Activated CD8-positive, alpha-beta T cell treated with anti-CD3 and anti-CD28 coated beads, Interleukin-2, amount 10 ng/mL, durations not matched to agents 7 days and 5 days (primary cell): ENCODE data around the gene RAB25. TPM values are rescaled to one million over a fixed set of nuclear protein-coding genes. Genes with fewer than 3 reads are reported as not detected.

ENCODE experiments used
- ATAC-seq: fragments of 150-1000 bp; cut with Tn5 transposase; one replicate; pipeline ENCODE4 v1.10.0; 2021; ENCODE audit warnings: moderate library complexity
- CTCF ChIA-PET: fragments of 350-600 bp; sonication (Branson Sonifier 250); formaldehyde crosslinking; loops from one replicate; lab custom pipeline; 2021; ENCODE audit warnings: antibody characterized with exemption; lab: Charles Lee
- POLR2A ChIA-PET: fragments of 350-600 bp; sonication (Branson Sonifier 250); formaldehyde crosslinking; loops from one replicate; lab custom pipeline; 2021; ENCODE audit warnings: antibody characterized with exemption; lab: Charles Lee
- DNase-seq: peaks from one replicate; pipeline ENCODE4 v3.0.0-alpha.2; 2020
- H3K27ac Mint-ChIP-seq: one replicate; pipeline ENCODE4 v1.8.0; 2021; ENCODE audit warnings: mild to moderate bottlenecking, mixed read lengths
- H3K27me3 Mint-ChIP-seq: one replicate; pipeline ENCODE4 v1.8.0; 2021; ENCODE audit warnings: low read depth, mixed read lengths
- H3K36me3 Mint-ChIP-seq: one replicate; pipeline ENCODE4 v1.8.0; 2021; ENCODE audit warnings: low read depth, mixed read lengths
- H3K4me1 Mint-ChIP-seq: one replicate; pipeline ENCODE4 v1.8.0; 2021; ENCODE audit warnings: low read depth, mixed read lengths
- H3K4me3 Mint-ChIP-seq: one replicate; pipeline ENCODE4 v1.8.0; 2021; ENCODE audit warnings: mild to moderate bottlenecking, mixed read lengths
- H3K9me3 Mint-ChIP-seq: one replicate; pipeline ENCODE4 v1.8.0; 2022; ENCODE audit warnings: mixed read lengths; ENCODE audit not compliant: insufficient read depth
- total RNA-seq, 2 experiments: library from RNA; stranded (reverse); gene quantifications; one replicate each; pipeline ENCODE4 v1.2.3, GENCODE V29; 2021

The RAB25 gene
- under 1 TPM in 1 of 2 experiments, not detected in 1; 0.50 TPM for total RNA-seq

DNA sequence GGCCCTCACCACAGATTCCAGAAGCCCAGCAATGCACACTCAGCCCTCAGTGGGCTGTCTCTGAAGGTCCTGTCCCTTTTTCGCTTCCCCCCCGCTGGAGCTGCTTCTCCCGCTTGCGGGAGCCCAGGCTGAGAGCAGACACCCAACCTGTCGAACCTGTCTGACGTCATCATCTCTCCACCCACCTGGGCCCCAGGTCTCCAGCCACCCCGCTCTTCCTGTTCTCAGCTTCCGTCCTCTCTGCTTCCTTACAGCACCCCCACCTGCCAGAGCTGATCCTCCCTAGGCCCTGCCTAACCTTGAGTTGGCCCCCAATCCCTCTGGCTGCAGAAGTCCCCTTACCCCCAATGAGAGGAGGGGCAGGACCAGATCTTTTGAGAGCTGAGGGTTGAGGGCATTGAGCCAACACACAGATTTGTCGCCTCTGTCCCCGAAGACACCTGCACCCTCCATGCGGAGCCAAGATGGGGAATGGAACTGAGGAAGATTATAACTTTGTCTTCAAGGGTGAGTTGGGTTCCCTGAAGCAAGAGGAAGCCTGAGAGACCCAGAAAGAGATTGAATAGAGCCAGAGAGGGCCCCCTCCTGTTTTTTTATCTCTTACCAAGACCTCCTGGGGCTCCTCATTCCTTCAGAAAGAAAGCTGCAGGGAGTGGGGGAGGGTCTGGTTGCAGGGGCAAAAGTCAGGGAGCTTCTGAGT, at the start of gene RAB25:
TSS of gene RAB25 (plus strand) at position 224 of the 700 bp plus-strand sequence. CDS start at position 465, 241 bp downstream.
- DNase-seq (no peak), ATAC-seq (no peak)
- Mint-ChIP-seq H3K4me1 (peaks cover 9% of the 10 kb centered on the region), H3K27ac (no peak within 1 kb of the TSS), H3K9me3 (no peaks in the 10 kb centered on the region), H3K36me3 (peaks cover 11% of the 10 kb centered on the region), H3K4me3 (no peak within 1 kb of the TSS), H3K27me3 (no peaks in the 10 kb centered on the region)
- ChIA-PET CTCF (interaction anchor here (0.7 kb wide), 1 partner anchor 68 kb away, joined by 3 read pairs; no protein-coding TSS in a partner anchor), POLR2A (no interaction called here)

DNA sequence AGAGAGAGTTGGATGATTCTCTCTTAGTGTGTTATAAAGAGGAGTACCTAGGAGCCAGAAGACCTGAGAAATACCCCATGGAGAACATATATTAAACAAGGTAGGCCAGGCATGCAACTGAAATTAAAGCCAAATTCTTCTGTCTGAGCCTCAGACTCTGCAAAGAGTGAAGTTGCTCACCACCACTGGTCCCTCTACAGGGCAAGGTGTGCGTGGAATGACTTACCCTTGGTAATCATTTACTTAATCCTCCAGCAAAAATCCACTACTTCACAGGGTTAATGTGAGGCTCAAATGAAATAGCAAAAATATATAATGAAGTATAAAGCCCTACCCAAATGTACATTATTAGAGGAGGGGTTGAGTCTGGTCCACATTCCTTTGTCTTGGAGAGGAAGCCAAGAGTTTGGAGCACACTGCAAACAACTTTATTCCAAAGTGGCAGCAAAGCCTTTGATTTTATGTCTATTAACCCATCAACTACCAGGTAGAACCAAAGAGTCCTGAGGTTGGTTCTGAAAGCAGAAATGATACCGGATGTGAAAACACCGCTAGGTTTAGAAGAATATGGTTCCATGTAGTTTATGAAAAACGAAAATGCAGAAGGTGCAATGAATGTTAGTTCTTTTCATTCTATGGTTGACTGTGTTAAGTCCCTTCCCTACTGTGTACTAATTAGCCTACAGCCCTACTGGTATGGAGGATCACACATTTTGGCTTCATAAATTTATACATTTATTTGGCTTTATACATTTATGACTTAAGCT, 48.7 kb upstream of the RAB25 start:
- CTCF ChIA-PET, result no interaction called here
- peaks cover 63% of the 10 kb centered on the region for H3K36me3 Mint-ChIP-seq

DNA sequence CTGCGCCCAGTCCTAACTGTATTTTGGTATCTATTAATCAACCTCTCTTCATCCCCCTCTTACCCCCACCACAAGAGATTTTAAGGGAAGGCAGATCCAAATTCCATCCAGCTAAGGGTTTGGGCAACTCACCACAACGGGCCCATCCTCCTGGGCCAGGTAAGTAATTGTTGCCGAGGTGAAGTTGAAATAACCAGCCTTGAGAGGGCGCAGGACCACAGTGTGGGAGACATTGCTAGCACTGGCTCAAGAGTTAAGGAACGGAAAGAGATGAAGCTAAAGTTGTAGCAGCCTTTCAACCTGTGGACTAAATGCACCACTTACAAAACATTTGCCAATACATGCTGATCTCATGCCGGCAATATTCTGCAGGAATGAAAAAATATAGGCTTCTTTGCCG, 46.1 kb upstream of the RAB25 start:
- Mint-ChIP-seq H3K27ac (no peak overlapping the region), H3K36me3 (peaks cover 68% of the 10 kb centered on the region), H3K27me3 (no peaks in the 10 kb centered on the region), H3K4me3 (no peak overlapping the region), H3K9me3 (no peaks in the 10 kb centered on the region), H3K4me1 (peaks cover 15% of the 10 kb centered on the region)
- ChIA-PET POLR2A (no interaction called here), CTCF (interaction anchor here (1.0 to 3.2 kb wide), 4 partner anchors 10 to 51 kb away, joined by 3 to 14 read pairs (median 6); partner anchors contain the start of genes LAMTOR2 and UBQLN4)
- ATAC-seq, result no peak
- DNase-seq, result no peak

More for the DNA sequence above, 48.7 kb upstream of the RAB25 start:
- POLR2A ChIA-PET, result no interaction called here
- DNase-seq (no peak), ATAC-seq (no peak)
- Mint-ChIP-seq H3K4me1 (peaks cover 4% of the 10 kb centered on the region), H3K4me3 (no peak overlapping the region), H3K27me3 (no peaks in the 10 kb centered on the region), H3K9me3 (no peaks in the 10 kb centered on the region), H3K27ac (no peak overlapping the region)

DNA sequence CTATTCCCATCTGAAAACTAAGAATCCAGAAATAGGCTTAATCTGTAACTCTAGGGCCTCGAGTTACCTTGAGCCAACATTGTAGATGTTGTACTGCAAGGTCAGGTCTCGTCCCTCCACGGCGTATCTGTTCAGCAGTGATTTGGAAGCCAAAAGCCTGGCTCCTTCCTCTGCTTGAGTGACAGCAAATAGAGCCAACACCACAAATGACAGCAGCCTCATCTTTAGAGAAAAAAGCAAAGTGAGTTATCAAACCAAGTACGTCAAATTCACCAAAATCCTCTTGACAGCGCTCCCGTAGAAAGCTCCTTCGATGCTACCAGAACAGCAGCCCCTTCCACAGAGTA, 41.0 kb upstream of the RAB25 start:
- ChIA-PET POLR2A (interaction anchor here (0.6 to 2.7 kb wide), 3 partner anchors 12 to 43 kb away, joined by 3 to 14 read pairs (median 9); no protein-coding TSS in a partner anchor), CTCF (interaction anchor here (0.6 to 1.5 kb wide), 4 partner anchors 30 to 120 kb away, joined by 3 to 5 read pairs (median 4); partner anchors contain the start of gene KHDC4)
- peaks cover 36% of the 10 kb centered on the region for H3K36me3 Mint-ChIP-seq
- DNase-seq (no peak), ATAC-seq (no peak)
- peaks cover 5% of the 10 kb centered on the region for H3K27me3 Mint-ChIP-seq
- peak overlapping the region; percentile 99 for H3K27ac Mint-ChIP-seq
- peak overlapping the region; percentile 98 for H3K4me3 Mint-ChIP-seq
- peaks cover 31% of the 10 kb centered on the region for H3K4me1 Mint-ChIP-seq
- no peaks in the 10 kb centered on the region for H3K9me3 Mint-ChIP-seq

DNA sequence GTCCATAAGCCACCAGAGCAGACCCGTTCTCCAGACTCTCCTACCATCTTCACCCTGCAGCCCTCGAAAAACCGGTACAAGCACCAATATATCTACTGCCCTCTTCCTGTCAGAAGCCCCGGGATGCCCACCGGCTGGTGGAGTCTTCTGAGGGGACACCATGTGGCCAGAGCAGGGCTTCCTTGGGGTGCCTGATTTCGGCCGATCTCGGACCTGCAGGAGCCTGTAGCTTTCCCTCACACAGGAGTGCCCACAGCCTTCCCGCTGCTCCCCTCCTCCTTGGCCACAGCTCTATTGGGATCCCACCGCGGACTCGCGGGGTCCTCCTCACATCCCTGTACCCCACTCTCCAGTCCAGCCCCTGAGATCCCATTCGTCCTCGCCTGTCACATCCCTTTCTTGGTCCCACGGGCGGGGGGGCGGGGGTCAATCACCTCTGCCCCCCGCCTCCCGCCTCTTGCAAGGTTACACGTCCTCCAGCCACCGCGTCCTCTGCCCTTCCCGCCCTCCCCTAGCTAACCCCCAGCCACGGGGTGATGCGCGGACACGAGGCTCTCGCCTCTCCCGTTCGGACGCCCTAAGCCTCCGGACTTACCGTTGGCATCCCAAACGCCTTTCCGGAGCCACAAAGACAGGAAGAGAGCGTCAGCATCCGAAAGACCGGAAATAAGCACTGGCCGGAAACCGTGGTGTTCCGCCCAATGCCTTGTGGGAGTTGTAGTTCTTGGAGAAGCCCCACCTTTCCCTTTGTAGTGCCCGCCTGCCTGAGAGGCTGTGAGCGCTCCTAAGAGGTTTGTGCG, 40.5 kb upstream of the RAB25 start, which contains the start of gene SSR2:
TSS of gene SSR2 (minus strand) at position 659 of the 800 bp plus-strand sequence. CDS start 784 bp downstream, outside the sequence.
- Mint-ChIP-seq H3K4me1 (peaks cover 32% of the 10 kb centered on the region), H3K4me3 (peak within 1 kb of the TSS; percentile 98), H3K27ac (peak within 1 kb of the TSS; percentile 99), H3K36me3 (peaks cover 36% of the 10 kb centered on the region), H3K27me3 (peaks cover 9% of the 10 kb centered on the region), H3K9me3 (no peaks in the 10 kb centered on the region)
- peak; percentile 93 for DNase-seq
- ChIA-PET POLR2A (interaction anchor here (0.6 to 2.7 kb wide), 5 partner anchors 12 to 93 kb away, joined by 3 to 14 read pairs (median 3); no protein-coding TSS in a partner anchor), CTCF (interaction anchor here (0.6 to 2.1 kb wide), 10 partner anchors 12 to 120 kb away, joined by 3 to 13 read pairs (median 5); partner anchors contain the start of gene KHDC4)
- peak; percentile 99 for ATAC-seq

DNA sequence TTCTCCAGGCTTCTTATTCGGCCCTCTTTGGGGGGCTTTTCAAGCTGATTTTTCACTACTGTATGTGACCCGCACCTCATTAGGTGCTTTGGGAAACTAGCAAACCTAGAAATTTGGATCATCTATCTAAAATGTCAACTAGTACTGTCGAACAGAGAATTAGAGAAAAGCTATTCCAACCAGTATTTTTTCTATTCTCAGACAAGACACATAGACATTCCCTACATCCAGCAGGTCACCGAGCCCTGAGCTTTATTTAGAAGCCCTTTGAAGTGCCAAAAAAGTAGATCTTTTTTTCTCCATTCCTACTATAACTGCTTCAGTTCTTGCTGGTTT, 39.9 kb upstream of the RAB25 start:
- peaks cover 36% of the 10 kb centered on the region for H3K36me3 Mint-ChIP-seq
- H3K4me1 Mint-ChIP-seq, result peaks cover 36% of the 10 kb centered on the region
- DNase-seq (no peak), ATAC-seq (no peak)
- H3K9me3 Mint-ChIP-seq, result no peaks in the 10 kb centered on the region
- ChIA-PET POLR2A (interaction anchor here (0.6 to 2.7 kb wide), 5 partner anchors 13 to 92 kb away, joined by 3 to 14 read pairs (median 3); no protein-coding TSS in a partner anchor), CTCF (interaction anchor here (0.9 to 2.1 kb wide), 6 partner anchors 13 to 83 kb away, joined by 3 to 13 read pairs (median 5); no protein-coding TSS in a partner anchor)
- peak overlapping the region; percentile 98 for H3K4me3 Mint-ChIP-seq
- H3K27me3 Mint-ChIP-seq, result peaks cover 13% of the 10 kb centered on the region
- peak overlapping the region; percentile 99 for H3K27ac Mint-ChIP-seq

DNA sequence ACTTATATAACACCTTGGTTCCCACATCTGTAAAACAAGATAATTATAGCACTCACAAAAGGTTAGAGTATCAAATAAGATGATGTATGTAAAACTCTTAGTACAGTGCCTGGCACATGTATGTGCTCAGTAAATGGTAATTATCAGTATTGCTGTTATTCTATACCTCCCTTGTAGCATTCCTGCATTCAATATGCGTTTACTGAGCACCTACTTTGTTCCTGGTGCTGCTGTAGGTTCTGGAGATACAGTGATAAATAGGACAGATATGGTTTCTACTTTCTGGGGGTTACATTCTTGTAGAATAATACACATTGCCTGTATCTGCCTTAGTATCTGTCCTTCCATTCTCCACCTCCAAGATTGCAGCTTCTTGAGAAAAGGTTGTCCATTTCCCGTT, 39.0 kb upstream of the RAB25 start:
- Mint-ChIP-seq H3K27me3 (peaks cover 13% of the 10 kb centered on the region), H3K27ac (no peak overlapping the region), H3K9me3 (no peaks in the 10 kb centered on the region), H3K4me3 (no peak overlapping the region), H3K36me3 (peaks cover 29% of the 10 kb centered on the region), H3K4me1 (peaks cover 35% of the 10 kb centered on the region)
- ATAC-seq, result no peak
- POLR2A ChIA-PET, result interaction anchor here (1.0 to 2.7 kb wide), 3 partner anchors 24 to 88 kb away, joined by 3 to 9 read pairs (median 3); partner anchors contain the start of gene KHDC4
- DNase-seq, result no peak
- CTCF ChIA-PET, result interaction anchor here (1.0 to 2.1 kb wide), 3 partner anchors 14 to 45 kb away, joined by 5 to 13 read pairs (median 9); no protein-coding TSS in a partner anchor

DNA sequence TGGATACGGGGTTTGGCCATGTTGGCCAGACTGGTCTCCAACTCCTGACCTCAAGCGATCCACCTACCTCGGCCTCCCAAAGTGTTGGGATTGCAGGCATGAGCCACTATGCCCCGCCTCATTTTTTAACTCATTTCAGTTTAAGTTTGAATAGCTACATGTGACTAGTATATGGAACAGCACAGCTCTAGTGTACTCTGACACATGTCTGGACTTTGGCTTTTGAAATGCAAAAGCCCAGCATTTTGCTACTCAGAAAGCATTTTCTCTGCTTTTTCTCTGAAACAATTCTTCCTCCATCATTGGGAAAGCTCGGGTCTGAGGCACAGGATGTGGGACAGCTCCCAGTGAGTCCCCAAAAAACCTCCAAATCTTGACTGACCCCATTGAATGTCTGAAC, 36.2 kb upstream of the RAB25 start:
- peaks cover 8% of the 10 kb centered on the region for H3K36me3 Mint-ChIP-seq
- POLR2A ChIA-PET, result interaction anchor here (0.9 kb wide), 1 partner anchor 90 kb away, joined by 3 read pairs; the partner anchor contains the start of gene KHDC4
- no peak overlapping the region for H3K27ac Mint-ChIP-seq

DNA sequence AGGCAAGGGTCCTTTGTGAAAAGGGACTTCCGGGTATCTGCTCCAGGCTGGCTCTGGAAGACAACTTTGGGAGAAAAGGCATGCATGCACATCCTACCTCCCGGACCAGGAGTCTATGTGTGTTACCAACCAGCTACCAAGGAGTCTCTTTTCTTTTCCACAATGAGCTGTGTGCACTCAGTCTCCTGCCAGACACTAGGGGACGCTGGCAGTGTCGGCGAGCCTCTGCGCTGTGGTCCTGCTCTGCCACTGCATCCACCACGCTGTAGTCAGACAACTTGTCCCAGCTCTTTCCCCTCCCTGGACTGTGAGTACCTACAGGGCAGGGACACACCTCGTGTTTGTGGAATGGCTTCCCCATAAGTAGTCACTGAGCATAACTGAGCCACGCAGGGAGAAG, 35.1 kb upstream of the RAB25 start:
- Mint-ChIP-seq H3K4me1 (peaks cover 18% of the 10 kb centered on the region), H3K9me3 (no peaks in the 10 kb centered on the region), H3K36me3 (no peaks in the 10 kb centered on the region), H3K27me3 (peaks cover 13% of the 10 kb centered on the region), H3K27ac (no peak overlapping the region), H3K4me3 (no peak overlapping the region)
- CTCF ChIA-PET, result interaction anchor here (0.7 to 3.0 kb wide), 13 partner anchors 10 to 167 kb away, joined by 3 to 16 read pairs (median 3); partner anchors contain the start of gene SYT11
- ATAC-seq, result peak; percentile 86
- DNase-seq, result peak; percentile 58
- POLR2A ChIA-PET, result no interaction called here

More for the DNA sequence above, 36.2 kb upstream of the RAB25 start:
- Mint-ChIP-seq H3K4me3 (no peak overlapping the region), H3K9me3 (no peaks in the 10 kb centered on the region), H3K27me3 (peaks cover 13% of the 10 kb centered on the region), H3K4me1 (peaks cover 24% of the 10 kb centered on the region)
- CTCF ChIA-PET, result interaction anchor here (1.0 to 3.0 kb wide), 5 partner anchors 8 to 87 kb away, joined by 3 to 14 read pairs (median 8); no protein-coding TSS in a partner anchor
- DNase-seq, result no peak
- ATAC-seq, result no peak

DNA sequence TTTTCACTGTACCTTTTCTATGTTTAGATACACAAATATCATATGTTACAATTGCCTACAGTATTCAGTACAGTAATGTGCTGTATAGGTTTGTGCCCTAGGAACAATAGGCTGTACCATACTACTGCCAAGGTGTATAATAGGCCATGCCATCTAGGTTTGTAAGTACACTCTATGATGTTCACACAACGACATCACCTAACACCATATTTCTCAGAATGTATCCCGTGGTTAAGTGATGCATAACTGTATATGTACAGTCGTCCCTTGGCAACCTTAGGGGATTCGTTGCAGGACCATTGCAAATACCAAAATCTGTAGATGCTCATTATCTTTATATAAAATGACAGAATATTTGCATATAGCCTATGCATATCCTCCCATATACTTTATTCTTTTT, 34.4 kb upstream of the RAB25 start:
- Mint-ChIP-seq H3K27me3 (peaks cover 13% of the 10 kb centered on the region), H3K27ac (no peak overlapping the region), H3K36me3 (no peaks in the 10 kb centered on the region), H3K4me1 (peaks cover 14% of the 10 kb centered on the region), H3K4me3 (no peak overlapping the region), H3K9me3 (no peaks in the 10 kb centered on the region)
- POLR2A ChIA-PET, result no interaction called here
- no peak for DNase-seq
- peak; percentile 46 for ATAC-seq
- CTCF ChIA-PET, result interaction anchor here (0.7 to 3.0 kb wide), 8 partner anchors 10 to 110 kb away, joined by 3 to 16 read pairs (median 4); no protein-coding TSS in a partner anchor
